Thymus (tissue), 14 donors: ENCODE measurements around the gene SEZ6. TPM values are rescaled to one million over a fixed set of nuclear protein-coding genes. Genes with fewer than 3 reads are reported as not detected.

Experiments used
- DNase-seq, 9 donors: peaks; one replicate each; pipeline ENCODE4 v3.0.0-alpha.2; 2013; ENCODE audit warnings: low spot score in 9 of 9, low read depth in 6 of 9, missing footprints in 1 of 9
- H3K27ac ChIP-seq, 2 donors: one replicate each; pipeline ENCODE4 v1.5.1; 2013; ENCODE audit warnings: control low read depth in 1 of 2, low read depth in 1 of 2, low read length in 1 of 2, mild to moderate bottlenecking in 1 of 2, moderate library complexity in 1 of 2
- H3K27me3 ChIP-seq, 2 donors: one replicate each; pipeline ENCODE4 v1.5.1; 2013; ENCODE audit warnings: low read length in 1 of 2; ENCODE audit not compliant: control insufficient read depth in 2 of 2, insufficient read depth in 1 of 2
- H3K36me3 ChIP-seq, 2 donors: one replicate each; pipeline ENCODE4 v1.5.1; 2013; ENCODE audit warnings: low read length in 1 of 2, mild to moderate bottlenecking in 1 of 2, moderate library complexity in 1 of 2; ENCODE audit not compliant: control insufficient read depth in 2 of 2, insufficient read depth in 2 of 2
- H3K4me1 ChIP-seq, 2 donors: one replicate each; pipeline ENCODE4 v1.5.1; 2013; ENCODE audit warnings: low read length in 2 of 2; ENCODE audit not compliant: control insufficient read depth in 2 of 2, insufficient read depth in 2 of 2
- H3K4me3 ChIP-seq, 2 donors: one replicate each; pipeline ENCODE4 v1.5.1; 2013; ENCODE audit warnings: low read length in 2 of 2, control low read depth in 1 of 2, mild to moderate bottlenecking in 1 of 2
- H3K9me3 ChIP-seq, 2 donors: one replicate each; pipeline ENCODE4 v1.5.1; 2013; ENCODE audit warnings: low read length in 1 of 2, mild to moderate bottlenecking in 1 of 2; ENCODE audit not compliant: control insufficient read depth in 2 of 2, insufficient read depth in 1 of 2
- WGBS: extraction: QIAGEN DNeasy Blood & Tissue Kit; methylation state at CpG from one replicate; pipeline ENCODE4 v1.1.7; 2013; 5-methylcytosine and 5-hydroxymethylcytosine counted together
- long read RNA-seq, 10 donors: transcript quantifications; one replicate each; lab custom pipeline, GENCODE V29; 2026
- polyA plus RNA-seq: library from polyadenylated mRNA; stranded (reverse); fragments of 200-250 nt; gene quantifications from one replicate; pipeline ENCODE4 v1.2.3, GENCODE V29; 2013
- total RNA-seq: library from RNA; stranded (reverse); fragments of 120-200 nt; gene quantifications from one replicate; pipeline ENCODE4 v1.2.4, GENCODE V29; 2013
- donor health status: healthy.

SEZ6 gene, protein sequence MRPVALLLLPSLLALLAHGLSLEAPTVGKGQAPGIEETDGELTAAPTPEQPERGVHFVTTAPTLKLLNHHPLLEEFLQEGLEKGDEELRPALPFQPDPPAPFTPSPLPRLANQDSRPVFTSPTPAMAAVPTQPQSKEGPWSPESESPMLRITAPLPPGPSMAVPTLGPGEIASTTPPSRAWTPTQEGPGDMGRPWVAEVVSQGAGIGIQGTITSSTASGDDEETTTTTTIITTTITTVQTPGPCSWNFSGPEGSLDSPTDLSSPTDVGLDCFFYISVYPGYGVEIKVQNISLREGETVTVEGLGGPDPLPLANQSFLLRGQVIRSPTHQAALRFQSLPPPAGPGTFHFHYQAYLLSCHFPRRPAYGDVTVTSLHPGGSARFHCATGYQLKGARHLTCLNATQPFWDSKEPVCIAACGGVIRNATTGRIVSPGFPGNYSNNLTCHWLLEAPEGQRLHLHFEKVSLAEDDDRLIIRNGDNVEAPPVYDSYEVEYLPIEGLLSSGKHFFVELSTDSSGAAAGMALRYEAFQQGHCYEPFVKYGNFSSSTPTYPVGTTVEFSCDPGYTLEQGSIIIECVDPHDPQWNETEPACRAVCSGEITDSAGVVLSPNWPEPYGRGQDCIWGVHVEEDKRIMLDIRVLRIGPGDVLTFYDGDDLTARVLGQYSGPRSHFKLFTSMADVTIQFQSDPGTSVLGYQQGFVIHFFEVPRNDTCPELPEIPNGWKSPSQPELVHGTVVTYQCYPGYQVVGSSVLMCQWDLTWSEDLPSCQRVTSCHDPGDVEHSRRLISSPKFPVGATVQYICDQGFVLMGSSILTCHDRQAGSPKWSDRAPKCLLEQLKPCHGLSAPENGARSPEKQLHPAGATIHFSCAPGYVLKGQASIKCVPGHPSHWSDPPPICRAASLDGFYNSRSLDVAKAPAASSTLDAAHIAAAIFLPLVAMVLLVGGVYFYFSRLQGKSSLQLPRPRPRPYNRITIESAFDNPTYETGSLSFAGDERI
- total RNA-seq (0.09 TPM), polyA plus RNA-seq (0.48 TPM)
- long read RNA-seq, donor 1, result 0 reads
- long read RNA-seq, donor 2, result 0 reads
- long read RNA-seq, donor 3, result 0 reads
- long read RNA-seq, donor 4, result 0 reads
- long read RNA-seq, donor 5, result 0 reads
- long read RNA-seq, donor 6, result 0 reads
- long read RNA-seq, donor 7, result 0 reads
- long read RNA-seq, donor 8, result 0 reads
- long read RNA-seq, donor 9, result 0 reads
- long read RNA-seq, donor 10, result 0 reads

DNA sequence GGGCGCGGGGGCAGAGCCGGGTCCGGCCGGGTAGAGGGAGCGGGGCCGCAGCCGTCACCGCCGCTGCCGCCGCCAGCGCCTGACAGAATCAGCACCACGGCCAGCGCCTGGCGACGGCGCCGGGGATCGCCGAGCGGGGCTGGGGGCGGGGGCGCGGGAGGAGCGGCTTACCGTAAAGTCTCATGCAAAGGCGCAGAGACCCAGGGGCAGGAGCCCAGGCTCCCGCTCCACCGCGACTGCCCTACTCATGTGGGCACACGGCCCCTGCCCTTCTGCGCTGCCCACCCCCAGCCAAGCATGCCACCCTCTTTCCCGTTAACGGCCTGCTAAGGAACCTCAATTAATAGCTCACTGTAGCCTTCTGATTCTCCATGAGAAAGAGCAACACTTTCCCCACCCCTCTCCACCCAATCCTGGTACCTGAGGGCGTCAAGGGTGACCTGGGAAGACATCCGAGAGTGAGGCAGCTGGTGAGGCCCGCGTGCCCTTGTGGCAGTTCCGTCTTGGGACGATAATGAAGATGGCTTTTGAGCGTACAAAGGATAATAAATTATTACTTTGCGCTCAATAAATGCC lies at the start of gene SEZ6:
Gene SEZ6 (minus strand): TSS at position 98 of the 576 bp plus-strand sequence. CDS start 164 bp downstream, outside the sequence.
- H3K27me3 ChIP-seq, result peaks cover 35 to 93% of the 10 kb centered on the region in 2 donors
- WGBS, result 4% methylated on average over 43 of the region's 43 CpGs
- H3K36me3 ChIP-seq, result no peaks in the 10 kb centered on the region
- peak within 1 kb of the TSS in 1 of 2 donors; percentile 17 for H3K4me3 ChIP-seq
- H3K4me1 ChIP-seq, result peaks cover 0 to 4% of the 10 kb centered on the region in 2 donors
- H3K27ac ChIP-seq, result no peak within 1 kb of the TSS
- H3K9me3 ChIP-seq, result peaks cover 1 to 6% of the 10 kb centered on the region in 2 donors
- DNase-seq, result peak; percentile 14 to 83 (median 63)

DNA sequence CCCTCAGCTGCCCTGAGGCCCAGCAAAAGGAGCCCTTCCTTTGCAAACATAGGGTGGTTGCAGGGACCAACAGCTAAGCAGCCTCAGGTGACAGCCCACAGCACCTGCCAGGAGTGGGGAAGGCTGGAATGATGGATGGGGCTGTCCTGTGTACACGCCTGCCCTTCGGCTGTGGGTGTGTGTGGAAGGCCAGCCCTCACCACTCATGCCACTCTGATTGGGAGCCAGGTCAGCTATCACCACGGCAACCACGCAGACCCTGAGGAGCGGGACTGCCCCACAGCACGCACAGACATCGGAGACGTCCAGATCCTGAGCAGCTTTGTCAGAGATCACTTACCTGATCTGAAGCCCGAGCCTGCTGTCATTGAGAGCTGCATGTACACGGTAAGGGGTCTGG lies 49.0 kb upstream of the SEZ6 start:
- Histone ChIP-seq H3K4me1 (no peaks in the 10 kb centered on the region), H3K27ac (no peak overlapping the region), H3K36me3 (no peaks in the 10 kb centered on the region), H3K4me3 (no peak overlapping the region), H3K9me3 (no peaks in the 10 kb centered on the region), H3K27me3 (no peaks in the 10 kb centered on the region)
- WGBS, result 90% methylated on average over 10 of the region's 10 CpGs
- DNase-seq, result no peak

DNA sequence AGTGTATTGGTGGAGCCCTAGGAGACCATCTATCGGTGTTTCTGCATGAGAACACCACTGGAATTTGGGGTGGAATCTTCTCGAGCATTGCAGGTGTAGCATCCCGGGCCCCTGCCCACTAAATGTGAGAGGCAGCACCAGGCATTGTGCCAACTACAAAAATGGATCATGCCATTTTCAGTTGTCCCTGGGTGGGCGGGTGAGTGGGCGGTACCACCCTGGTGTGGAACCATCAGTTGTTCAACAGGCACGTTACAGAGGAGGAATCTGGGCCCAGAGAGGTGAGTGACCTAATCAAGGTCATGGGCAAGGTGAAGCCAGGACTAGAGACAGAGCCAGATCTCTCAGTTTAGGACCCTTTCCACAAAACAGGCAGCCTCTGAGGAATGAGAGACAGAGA lies 45.9 kb upstream of the SEZ6 start:
- Histone ChIP-seq H3K27me3 (peaks cover 0 to 3% of the 10 kb centered on the region in 2 donors), H3K9me3 (no peaks in the 10 kb centered on the region), H3K4me3 (no peak overlapping the region), H3K36me3 (no peaks in the 10 kb centered on the region), H3K4me1 (peaks cover 0 to 9% of the 10 kb centered on the region in 2 donors), H3K27ac (no peak overlapping the region)
- no peak for DNase-seq
- 90% methylated on average over 6 of the region's 6 CpGs for WGBS

DNA sequence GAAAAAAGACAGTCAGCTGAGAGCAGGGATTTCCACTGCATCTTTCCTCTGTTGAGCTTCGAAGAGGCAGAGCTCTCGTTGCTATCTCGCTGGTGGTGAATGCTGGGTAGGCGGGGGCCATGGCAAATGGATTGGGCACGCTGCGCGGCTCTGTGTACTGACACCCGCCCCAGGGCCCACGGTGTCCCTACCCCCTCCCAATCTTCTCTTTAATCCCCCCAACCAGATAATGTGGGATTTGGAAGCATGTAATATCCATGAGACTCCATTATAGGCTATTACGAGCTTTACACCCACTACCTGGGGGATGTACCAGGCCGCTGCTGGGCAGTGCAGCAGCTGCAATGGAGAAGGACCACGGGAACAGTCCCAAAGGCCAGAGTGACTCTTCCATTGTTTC lies 45.4 kb upstream of the SEZ6 start:
- H3K4me1 ChIP-seq, result peaks cover 0 to 9% of the 10 kb centered on the region in 2 donors
- H3K9me3 ChIP-seq, result no peaks in the 10 kb centered on the region
- H3K27ac ChIP-seq, result no peak overlapping the region
- no peak overlapping the region for H3K4me3 ChIP-seq
- H3K36me3 ChIP-seq, result no peaks in the 10 kb centered on the region
- no peak for DNase-seq
- 92% methylated on average over 12 of the region's 12 CpGs for WGBS
- peaks cover 0 to 5% of the 10 kb centered on the region in 2 donors for H3K27me3 ChIP-seq

DNA sequence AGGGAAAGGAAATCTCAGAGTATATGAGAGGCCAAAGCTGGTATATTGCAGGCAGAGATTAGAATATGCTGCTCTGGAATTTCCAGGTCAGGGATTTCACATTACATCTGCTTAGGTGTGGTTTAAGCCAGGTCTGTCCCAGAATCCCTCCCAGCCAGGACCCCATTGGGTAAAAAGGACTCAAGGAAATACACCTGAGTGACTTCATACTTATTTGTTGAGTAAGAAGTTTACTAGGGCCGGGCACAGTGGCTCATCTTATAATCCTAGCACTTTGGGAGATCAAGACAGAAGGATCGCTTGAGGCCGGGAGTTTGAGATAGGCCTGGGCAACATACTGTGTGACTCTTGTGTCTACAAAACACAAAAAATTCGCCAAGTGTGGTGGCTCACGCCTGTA lies 44.3 kb upstream of the SEZ6 start:
- Histone ChIP-seq H3K4me1 (peaks cover 0 to 9% of the 10 kb centered on the region in 2 donors), H3K4me3 (no peak overlapping the region), H3K36me3 (no peaks in the 10 kb centered on the region), H3K27ac (no peak overlapping the region), H3K27me3 (peaks cover 0 to 5% of the 10 kb centered on the region in 2 donors), H3K9me3 (no peaks in the 10 kb centered on the region)
- 97% methylated on average over 5 of the region's 5 CpGs for WGBS
- DNase-seq, result no peak

GRCh38 chr17:29049541-29050145 lies 43.8 kb upstream of the SEZ6 start:
- DNase-seq, result no peak

DNA sequence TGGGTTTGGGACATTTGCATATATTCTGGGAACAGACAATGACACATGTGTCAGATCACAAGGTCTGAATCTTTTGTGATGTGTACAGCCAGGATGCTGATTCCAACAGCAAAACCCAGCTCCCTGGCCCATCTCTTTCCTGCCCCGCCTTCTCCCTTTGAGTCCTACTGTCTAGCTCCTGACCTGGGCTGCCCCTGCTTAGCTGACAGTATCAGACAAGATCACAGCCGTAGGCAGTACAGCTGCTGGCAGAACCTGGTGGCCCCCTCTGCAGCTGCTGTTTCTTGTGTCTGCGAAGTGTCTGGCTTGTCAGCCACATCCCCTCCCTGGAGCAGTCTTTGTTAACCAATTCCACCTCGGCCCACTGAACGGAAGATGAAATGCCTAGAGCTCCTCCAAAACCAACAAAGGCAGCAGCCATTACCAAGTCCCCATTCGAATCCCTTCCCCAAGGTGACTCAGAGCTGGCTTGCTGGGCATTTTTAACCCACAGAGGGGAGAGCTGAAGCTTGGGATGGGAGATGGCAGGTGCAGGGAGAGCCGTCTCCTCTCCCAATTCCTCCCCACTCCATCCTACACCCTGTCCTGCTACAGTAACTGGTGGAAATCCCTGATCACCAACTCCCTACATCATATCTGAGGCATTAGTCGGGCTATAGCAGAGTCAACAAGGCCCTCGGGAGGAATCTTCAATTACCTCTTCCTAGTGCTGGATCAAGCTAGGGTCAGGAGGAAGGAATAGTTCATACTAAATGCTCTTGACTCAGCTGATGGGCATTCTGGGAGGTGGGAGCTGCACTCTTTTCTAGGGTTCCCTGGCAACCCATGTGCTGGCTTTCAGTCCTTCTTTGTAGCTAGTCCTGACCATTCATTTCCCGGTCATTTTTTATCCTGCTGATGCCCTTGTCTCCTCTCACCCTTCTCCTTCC lies 42.9 kb upstream of the SEZ6 start:
- Histone ChIP-seq H3K4me3 (no peak overlapping the region), H3K9me3 (no peaks in the 10 kb centered on the region), H3K36me3 (no peaks in the 10 kb centered on the region), H3K4me1 (peaks cover 0 to 9% of the 10 kb centered on the region in 2 donors), H3K27me3 (peaks cover 0 to 5% of the 10 kb centered on the region in 2 donors), H3K27ac (no peak overlapping the region)
- 80% methylated on average over 10 of the region's 10 CpGs for WGBS
- peak in 7 of 9 donors; percentile 3 to 67 (median 42) for DNase-seq

More at GRCh38 chr17:29049541-29050145, 43.8 kb upstream of the SEZ6 start:
- Histone ChIP-seq H3K4me3 (no peak overlapping the region), H3K27ac (no peak overlapping the region), H3K9me3 (no peaks in the 10 kb centered on the region), H3K4me1 (peaks cover 0 to 9% of the 10 kb centered on the region in 2 donors), H3K36me3 (no peaks in the 10 kb centered on the region), H3K27me3 (peaks cover 0 to 5% of the 10 kb centered on the region in 2 donors)
- WGBS, result 96% methylated on average over 11 of the region's 11 CpGs
